HG02885 (cell line): ENCODE results near the gene VPS8.

Source experiments
- ATAC-seq: cut with Tn5 transposase; IDR thresholded peaks from one replicate; pipeline ENCODE4 v1.9.1; 2021; ENCODE audit warnings: mild to moderate bottlenecking; ENCODE audit not compliant: unreplicated experiment, poor library complexity

The VPS8 gene

DNA sequence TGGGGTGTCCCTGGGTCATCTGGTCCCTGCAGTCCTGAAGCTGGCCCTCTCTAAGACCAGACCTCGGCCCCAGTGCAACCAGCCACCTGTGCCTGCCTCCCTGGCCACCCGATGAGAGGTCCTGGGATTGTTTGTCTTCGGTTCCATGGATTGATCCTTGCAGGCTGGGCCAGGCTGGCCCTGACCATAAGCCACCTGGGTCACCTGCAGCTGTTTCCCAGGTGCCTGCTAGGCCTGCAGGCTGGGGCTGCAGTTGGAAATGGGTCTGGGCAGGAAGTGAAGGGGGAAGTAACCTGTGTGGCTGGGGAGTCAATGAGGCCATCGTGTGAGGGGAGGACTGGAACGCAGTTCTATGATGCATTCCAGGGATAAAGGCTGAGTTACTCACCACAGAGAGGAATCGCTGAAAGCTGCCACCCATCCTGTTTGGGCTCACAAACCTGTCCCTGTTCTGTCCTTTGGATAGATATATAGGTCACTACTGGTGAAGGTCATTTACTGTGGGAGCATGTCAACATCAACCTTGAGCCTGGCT, 30.9 kb upstream of the VPS8 start:
- ATAC-seq: no peak

DNA sequence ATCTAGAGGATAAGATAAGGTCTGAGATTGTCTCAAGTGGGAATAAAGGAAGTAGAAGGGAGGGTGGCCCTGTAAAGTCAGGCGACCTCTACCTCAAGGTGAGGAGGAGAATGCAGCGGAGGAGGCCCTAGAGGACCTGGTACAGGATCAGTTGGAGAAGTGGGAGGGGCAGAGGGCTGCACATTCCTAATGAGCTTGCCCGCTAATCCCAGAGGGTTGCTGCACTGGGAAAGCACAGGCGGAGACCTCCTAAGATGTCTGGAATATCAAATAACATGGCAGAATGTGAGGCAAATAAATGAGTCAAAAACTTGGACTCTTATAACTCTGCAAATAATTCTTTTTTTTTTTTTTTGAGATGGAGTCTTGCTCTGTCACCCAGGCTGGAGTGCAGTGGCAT, 30.2 kb upstream of the VPS8 start:
- no peak for ATAC-seq

DNA sequence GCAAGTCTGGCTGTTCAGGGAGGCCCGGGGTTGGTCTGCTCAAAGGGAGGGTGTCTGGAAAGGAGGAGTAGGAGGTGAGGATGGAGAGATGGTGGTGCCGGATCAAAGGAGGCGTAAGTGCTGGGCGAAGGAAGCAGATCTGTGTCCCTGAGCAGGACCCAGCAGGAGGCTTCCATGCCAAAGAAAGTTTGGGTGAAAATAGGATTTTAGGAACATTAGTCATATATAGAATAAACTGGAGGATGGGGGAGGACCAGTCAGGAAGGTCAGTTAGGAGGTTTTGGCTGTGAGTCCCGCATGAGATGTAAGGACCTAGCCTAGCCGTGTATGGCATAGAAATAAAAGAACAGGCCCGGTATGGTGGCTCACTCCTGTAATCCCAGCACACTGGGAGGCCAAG, 28.6 kb upstream of the VPS8 start:
- ATAC-seq: no peak

DNA sequence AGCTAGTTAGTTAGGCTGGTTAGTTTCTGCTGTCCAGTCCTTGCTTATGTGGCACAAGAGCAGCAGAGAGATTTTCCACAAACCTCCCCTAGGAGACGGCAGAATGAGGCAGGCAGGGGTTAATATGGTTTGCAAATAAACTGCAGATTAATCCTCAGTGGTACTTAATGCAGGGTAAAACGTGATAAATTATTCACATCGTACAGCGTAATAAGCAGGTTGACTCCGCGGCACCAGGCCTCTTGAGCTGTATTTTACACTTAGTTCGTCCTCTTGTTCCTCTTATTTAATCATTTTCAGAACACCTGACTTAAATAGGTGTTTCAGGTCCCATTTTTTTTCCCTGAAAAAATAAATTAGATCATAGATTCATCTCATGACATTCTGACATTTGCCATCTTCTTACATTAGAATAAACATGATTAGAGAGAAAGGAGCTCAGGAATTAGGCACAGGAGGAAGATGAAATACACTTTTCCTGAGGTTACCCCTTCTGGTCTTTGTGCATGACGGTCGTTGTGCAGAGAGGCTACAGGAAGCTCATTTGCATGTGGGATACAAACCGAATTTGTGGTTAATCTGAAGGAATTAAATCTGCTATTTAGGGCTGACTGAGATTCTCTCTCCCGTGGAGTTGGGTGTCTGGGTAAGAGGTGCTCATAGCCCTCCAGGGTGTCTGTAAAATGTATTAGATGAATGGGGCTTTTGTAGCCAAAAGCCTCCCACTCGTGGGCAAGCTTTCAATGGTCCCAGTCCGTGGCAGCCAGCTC, 27.1 kb upstream of the VPS8 start:
- ATAC-seq: no peak

DNA sequence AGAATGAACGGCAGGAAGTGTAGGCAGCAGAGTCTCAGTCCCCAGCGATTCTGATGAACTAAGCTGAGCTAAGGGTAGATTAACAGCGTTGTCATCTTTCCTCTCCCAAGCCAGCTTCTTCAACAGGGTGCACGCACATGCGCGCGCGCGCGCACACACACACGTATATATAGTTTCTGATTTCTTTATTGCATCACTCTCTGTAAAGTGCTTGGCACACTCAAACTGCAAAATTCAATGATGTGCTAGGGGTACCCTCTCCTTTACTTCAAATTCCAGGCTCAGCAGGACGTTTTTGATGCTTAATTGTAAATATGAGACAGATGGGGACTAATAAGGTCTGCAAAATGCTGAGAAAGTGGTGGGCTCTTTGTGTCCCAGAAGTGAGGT, 26.1 kb upstream of the VPS8 start:
- no peak for ATAC-seq

DNA sequence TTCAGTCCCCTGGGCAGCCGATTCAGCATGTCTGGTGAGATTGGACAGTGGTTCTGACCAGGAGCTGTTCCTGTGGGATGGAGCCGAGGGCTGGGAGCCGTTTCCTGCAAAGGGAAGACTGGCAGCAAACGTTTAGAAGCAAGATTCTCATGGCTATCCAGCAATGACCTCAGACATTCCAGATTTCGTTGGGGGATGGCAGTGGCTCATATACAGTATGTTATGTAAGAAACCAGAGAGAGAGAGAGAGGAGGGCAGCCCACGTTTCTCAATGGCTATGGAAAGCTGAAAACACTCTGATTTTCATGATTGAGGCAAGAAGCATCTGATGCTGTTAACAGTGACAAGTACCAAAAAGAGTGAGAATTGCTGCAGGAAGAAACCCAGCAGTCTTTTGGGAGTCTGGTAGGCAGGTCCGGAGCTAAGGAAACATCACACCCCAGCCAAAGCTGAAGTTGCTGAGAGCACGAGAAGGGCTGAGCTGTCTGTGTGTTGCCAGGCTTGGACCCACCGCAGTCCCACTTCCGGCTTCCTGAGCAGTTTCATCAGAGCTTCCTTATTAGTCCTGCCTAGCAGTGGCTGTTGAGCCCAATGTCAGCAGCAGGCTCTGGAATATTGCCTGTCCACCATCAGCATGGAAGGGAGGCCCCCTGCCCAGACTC, 25.6 kb upstream of the VPS8 start:
- ATAC-seq: no peak

DNA sequence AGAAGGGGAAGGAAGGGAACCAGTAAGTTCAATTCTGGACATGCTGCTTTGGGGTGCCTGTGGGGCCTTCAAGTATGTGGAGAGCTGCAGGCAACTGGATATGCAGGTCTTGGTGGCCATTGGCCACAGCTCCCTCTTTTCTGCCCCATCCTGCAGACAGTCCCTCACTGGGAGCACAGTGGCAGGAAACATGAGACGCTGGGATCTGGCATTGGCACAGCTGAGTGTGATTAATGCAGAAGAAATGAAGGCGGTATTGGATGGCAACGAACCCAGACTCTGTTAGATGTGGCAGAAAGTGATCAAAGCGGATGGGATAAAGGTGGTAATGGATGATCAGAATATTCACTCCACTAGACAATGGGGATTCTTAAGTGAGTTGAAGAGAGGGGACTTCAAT, 23.2 kb upstream of the VPS8 start:
- ATAC-seq: no peak

DNA sequence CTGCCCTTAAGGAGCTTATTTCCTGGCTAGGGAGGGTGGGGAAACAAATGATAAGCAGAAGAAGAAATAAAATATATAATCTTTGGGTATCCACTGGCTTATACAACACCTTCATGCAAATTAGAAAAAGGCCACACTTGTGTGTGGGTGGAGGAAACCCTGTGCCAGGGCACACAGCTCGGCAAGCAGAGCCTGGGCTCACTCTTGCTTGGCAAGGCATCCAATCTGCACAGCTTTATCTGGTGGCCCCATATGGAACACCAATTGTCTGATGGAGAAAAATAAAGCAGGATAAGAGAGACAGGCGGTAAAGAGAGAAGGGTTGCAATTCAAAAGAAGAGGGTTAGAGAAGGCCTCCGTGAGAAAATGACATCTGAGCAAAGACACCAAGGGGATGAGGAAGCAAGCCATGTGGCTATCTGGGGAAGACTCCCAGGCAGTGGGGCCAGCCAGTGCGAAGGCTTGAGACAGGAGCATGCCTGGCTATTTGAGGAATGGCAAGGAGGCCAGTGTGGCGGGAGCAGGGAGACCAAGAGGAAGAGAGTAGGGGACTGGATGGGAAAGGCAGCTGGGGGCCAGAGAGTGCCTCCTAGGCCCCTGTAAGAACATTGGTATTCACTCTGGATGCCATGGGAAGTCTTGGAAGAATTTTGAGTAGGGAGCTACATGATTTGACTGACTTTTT, 22.5 kb upstream of the VPS8 start:
- no peak for ATAC-seq

DNA sequence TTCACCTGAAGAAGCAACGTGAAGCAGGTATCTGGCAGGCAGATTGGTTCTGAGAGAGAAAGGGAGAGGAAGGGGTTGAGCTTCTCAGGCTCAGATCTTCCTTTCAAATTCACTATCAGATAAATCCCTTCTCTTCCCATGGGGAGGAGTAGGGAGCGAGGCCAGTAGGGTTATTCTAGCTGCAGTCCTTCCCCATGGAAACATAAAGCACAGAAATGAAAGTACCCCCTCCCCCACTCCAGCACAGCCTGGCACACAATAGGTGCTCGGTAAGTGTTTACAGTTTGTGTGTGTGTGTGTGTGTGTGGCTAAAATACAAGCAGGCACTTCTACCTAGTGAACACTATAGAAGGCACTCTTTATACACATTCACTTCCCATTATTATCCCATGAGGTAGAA, 20.8 kb upstream of the VPS8 start:
- no peak for ATAC-seq

DNA sequence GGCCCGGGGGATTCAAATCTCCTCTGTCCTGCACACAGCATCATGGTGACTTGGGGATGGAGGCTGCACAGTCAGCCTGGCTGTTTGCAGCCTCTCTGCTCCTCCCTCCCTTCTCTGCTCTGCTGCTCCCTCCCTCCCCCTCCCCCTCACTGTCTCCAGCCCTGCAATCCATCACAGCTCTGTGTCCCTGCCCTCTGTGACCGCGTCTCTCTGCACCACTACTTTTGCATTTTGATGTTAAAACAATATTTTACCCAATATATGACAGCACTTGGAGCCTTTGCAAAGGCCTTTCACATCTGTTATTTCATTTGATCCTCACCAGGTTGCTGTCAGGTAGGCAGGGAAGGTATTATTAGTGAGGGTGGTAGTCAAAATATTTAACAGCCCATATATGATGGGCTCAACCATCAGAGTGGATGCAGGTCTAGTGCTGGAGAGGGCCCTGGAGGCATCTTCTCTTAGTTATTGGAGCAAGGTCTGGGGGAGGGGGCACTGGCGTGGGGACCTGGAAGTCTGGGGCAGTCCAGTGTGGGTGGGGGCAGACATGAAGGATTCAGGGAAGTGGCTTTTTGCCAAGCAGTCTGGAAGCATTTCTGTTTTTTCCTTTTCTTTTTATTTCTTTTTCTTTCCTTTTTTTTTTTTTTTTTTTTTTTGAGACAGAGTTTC, 16.3 kb upstream of the VPS8 start:
- no peak for ATAC-seq

DNA sequence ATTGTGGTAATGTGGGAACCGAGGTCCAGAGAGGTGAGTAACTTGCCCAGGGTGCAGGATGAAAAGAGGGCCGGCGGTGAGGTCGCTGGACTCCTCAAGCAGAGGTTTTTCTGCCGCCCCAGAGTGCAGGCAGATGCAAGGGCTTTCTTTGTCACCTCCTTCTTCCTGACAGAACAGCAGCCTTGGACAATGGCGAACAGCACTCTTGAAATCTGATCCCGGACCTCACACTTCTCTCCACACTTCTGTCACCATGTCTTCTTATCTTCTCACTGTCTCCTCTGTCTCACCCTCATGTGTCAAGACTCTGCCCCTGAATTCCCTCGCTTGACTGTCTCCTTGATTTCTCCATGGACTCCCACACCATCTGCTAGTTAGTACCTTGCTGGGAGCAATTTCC, 15.4 kb upstream of the VPS8 start:
- ATAC-seq: no peak

DNA sequence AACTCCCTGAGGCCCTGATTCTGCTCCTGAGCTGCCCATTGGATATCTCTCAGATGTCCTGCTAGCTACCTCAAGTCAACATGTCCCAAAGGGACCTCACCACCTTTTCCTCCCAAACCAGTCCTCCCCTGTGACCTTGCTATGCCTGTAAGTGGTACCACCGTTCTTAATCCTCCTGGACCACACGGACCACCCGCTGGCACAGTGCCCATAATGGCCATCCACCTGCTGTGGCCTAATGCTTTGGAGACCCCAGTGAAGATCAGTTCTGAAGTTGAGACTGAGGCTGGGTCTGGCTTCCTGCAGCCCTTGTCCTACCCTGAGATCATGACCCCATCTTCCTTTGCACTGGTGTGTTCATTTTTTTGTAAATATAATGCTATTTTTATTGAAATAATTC, 15.0 kb upstream of the VPS8 start:
- no peak for ATAC-seq

DNA sequence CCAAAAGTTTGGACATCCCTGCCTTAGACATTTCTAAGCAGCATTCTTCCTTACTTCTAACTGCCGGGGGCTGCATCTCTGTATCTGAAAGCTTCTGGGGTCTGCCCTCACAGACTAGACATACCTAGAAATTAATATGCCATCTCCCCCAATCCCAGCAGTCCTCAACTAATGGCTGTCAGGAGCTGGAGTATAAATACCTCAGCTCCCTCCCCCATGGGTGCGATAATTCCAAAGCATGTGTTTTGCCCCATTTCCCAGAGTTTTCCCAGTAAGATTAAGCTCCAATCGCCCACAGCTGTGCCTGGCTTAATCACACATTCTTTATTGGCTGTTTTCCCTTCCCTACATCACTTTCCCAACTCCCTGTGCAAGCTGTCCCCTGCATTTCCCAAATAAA, 13.8 kb upstream of the VPS8 start:
- ATAC-seq: no peak

DNA sequence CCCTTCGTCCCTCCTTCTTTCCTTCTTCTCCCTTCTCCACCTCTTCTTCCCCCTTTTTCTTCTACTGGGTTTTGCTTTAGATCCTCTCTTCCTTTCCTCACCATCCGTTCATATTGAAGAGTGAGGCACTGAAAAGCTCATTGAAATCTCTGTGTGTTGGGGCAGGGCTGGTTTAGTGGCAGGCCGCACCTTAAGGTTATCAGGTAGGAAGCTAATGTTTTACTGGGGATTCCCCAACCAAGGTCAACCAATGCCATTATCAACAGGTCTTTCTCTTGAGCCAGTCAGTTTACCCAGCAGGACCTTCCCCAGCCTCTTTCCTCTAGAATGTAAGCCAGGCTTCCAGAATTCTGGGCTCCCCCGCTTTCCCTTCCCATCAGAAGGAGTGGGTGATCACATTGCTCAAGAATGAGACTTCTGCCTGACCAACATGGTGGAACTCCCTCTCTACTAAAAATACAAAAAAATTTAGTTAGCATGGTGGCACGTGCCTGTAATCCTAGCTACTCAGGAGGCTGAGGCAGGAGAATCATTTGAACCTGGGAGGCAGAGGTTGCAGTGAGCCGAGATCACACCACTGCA, 11.5 kb upstream of the VPS8 start:
- no peak for ATAC-seq

DNA sequence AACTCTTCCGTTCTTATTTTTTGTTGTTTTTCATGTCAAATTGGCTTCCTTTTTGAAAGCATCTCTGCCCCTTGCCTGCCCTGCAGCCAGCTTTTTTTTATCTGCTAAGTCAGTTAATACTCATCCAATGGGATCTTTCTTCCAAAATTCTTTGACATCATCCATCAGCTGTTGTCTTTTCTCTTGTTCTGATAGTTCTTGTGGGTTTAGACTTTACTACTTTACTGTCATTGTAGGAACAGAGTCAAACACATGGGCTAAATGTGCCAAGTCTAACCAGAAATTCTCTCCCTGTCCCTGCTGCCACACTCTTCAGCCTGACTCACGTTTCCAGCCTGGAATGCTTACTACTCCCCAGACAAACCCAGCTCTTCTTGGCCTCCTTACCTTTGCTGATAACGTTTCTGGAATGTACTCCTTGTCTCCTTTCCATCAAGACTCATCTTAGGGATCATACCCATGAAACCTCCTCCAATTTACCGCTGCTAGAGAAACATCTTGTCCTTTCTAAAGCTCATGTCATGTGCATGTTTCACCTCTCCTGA, 10.7 kb upstream of the VPS8 start:
- ATAC-seq: no peak

DNA sequence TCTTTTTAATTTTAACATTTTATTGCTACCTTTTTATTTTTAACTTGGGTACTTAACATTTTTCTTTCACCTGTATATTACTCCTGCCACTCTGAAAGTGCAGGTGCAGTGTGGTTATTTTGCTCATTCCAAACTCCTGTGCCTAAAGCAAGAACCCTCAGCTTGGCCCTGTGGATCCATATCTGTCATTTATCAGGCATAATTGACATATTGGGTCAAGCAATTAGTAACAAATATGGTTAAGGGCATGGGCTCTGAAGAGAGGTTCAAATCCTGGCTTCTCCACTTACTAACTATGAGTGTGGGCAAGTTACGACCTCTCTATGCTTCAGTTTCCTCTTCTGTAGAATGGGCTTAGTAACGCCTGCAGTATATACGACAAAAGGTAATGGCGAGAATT, 9.8 kb upstream of the VPS8 start:
- no peak for ATAC-seq

DNA sequence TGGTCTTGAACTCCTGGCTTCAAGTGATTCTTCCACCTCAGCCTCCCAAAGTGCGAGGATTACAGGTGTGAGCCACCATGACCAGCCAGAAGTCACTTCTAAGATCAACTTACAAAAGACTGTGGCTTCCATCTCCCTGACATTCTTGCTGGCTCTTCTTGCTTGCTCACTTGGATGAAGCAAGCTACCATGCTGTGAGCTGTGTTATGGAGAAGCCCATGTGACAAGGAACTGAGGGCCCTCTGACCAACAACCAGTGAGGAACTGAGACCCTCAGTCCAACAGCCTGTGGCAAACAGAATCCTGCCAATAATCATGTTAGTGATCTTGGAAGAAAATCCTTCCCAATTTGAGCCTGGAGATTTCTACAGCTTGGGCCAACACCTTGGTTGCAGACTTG, 7.2 kb upstream of the VPS8 start:
- no peak for ATAC-seq

DNA sequence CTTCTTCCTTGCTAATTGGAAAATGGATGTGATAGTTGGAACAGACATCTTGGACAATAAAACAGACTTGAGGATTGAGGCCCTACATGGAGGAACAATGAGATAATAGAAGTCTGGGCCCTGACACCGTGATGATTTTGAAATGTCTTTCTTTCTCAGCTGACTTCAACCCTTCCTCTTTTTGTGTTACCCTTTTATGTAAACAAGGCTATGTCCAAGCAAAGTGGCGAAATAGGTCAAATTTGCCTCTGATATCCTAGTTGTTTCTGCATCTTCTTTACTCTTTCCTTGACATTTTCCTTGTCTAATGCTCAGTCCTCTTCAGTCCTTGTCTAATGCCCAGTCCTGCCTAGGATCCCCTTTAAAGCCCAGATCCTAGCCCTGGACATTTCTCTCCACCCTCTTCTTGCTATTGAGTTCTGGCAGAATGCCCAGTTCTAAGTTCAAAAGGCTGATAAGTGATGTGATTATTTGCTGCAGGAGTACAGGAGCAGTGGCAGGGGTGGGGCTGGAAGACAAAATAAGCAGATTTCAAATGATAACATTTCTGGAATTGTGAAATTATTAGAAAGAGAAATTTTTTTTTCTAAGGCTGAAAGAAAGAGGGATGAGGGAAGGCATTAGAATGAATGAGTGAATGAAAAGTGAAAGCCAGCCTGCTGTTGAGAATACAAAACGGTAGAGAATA, 6.5 kb upstream of the VPS8 start:
- ATAC-seq: no peak

DNA sequence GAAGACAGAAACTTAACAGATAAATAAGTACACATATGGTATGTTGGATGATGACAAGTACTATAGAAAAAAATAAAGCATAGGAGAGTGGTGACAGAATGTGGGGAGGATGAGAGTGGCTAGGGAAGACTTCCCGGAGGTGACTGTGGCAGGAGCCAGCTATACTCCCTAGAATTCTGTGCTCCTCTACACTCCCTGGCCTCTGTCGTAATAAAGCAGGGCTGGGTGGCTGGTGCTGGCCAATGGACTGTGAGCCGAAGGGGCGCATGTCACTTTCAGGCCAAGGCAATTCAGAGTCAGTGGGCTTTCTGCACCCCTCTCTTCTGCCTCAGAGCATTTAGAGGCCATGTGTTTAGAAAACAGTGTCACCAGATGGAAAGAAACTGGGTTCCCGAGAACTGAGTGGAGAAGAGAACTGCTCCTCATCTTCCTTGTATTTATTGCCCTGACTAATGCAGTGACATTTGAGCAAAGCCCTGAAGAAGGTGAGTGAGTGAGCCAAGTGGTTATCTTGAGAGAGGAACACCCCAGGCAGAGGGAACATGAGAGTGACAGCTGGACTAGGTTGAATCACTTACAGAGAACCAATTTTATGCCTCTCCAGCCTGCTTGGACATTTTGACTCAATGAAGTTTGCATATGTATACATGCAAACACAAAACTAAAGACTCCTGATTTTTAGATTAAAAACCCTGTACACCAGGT, 5.2 kb upstream of the VPS8 start:
- ATAC-seq: no peak
